Neural progenitor cell (in vitro differentiated cells): ENCODE data around the gene CDHR2. TPM values are rescaled to one million over a fixed set of nuclear protein-coding genes. Genes with fewer than 3 reads are reported as not detected.

ENCODE experiments used
- DNase-seq: peaks from one replicate; pipeline ENCODE4 v3.0.0-alpha.2; 2016; ENCODE audit warnings: low spot score
- H2AFZ ChIP-seq: fragments of 200-600 bp; sonication (generic); replicated peaks from 2 replicates; pipeline ENCODE4 v1.6.1; 2016; ENCODE audit warnings: antibody characterized with exemption
- H3F3A ChIP-seq: fragments of 200-600 bp; sonication (generic); 2 replicates; pipeline ENCODE4 v1.6.1; 2016; ENCODE audit warnings: antibody characterized with exemption, low read depth
- H3K27ac ChIP-seq: fragments of 200-600 bp; sonication (generic); 2 replicates; pipeline ENCODE4 v1.5.1; 2016; ENCODE audit warnings: mild to moderate bottlenecking
- H3K27me3 ChIP-seq: fragments of 200-600 bp; sonication (generic); 2 replicates; pipeline ENCODE4 v1.6.1; 2016; ENCODE audit warnings: mild to moderate bottlenecking, moderate library complexity
- H3K36me3 ChIP-seq: fragments of 200-600 bp; sonication (generic); 2 replicates; pipeline ENCODE4 v1.5.1; 2016
- H3K4me1 ChIP-seq: fragments of 200-600 bp; sonication (generic); 2 replicates; pipeline ENCODE4 v1.6.1; 2016; ENCODE audit warnings: mixed run types
- H3K4me2 ChIP-seq: fragments of 200-600 bp; sonication (generic); 2 replicates; pipeline ENCODE4 v1.6.1; 2016
- H3K4me3 ChIP-seq: fragments of 200-600 bp; sonication (generic); 2 replicates; pipeline ENCODE4 v1.5.1; 2016
- H3K79me2 ChIP-seq: fragments of 200-600 bp; sonication (generic); 2 replicates; pipeline ENCODE4 v1.6.1; 2016; ENCODE audit warnings: low read depth
- H3K9ac ChIP-seq: fragments of 200-600 bp; sonication (generic); 2 replicates; pipeline ENCODE4 v1.6.1; 2016
- H3K9me3 ChIP-seq: fragments of 200-600 bp; sonication (generic); 2 replicates; pipeline ENCODE4 v1.5.1; 2016; ENCODE audit warnings: low read depth
- H4K20me1 ChIP-seq: fragments of 200-600 bp; sonication (generic); 2 replicates; pipeline ENCODE4 v1.6.1; 2016; ENCODE audit warnings: low read depth
- H3K27ac Mint-ChIP-seq: 3 replicates; pipeline ENCODE4 v1.8.0; 2021; ENCODE audit warnings: mixed read lengths
- H3K27me3 Mint-ChIP-seq: 2 replicates; pipeline ENCODE4 v1.8.0; 2022; ENCODE audit warnings: low read depth, mild to moderate bottlenecking, inconsistent platforms, moderate library complexity, mixed read lengths; ENCODE audit not compliant: insufficient read depth
- H3K36me3 Mint-ChIP-seq: 3 replicates; pipeline ENCODE4 v1.8.0; 2021; ENCODE audit warnings: mixed read lengths
- H3K4me1 Mint-ChIP-seq: 3 replicates; pipeline ENCODE4 v1.8.0; 2021; ENCODE audit warnings: mixed read lengths
- H3K4me3 Mint-ChIP-seq: 3 replicates; pipeline ENCODE4 v1.8.0; 2021; ENCODE audit warnings: mild to moderate bottlenecking, moderate library complexity, mixed read lengths
- H3K9me3 Mint-ChIP-seq: 3 replicates; pipeline ENCODE4 v1.8.0; 2020; ENCODE audit warnings: mixed read lengths
- EZH2 ChIP-seq: fragments of 200-600 bp; sonication (generic); IDR thresholded peaks from 2 replicates; pipeline ENCODE4 v1.6.1; 2017; ENCODE audit warnings: antibody characterized with exemption, mild to moderate bottlenecking, moderate library complexity
- EZH2phosphoT487 ChIP-seq: fragments of 200-600 bp; sonication (generic); IDR thresholded peaks from 2 replicates; pipeline ENCODE4 v1.6.1; 2017; ENCODE audit warnings: antibody characterized with exemption
- total RNA-seq: library from RNA; depleted of rRNA; stranded (reverse); fragments of >200 nt; gene quantifications from 2 replicates; pipeline ENCODE4 v1.2.3, GENCODE V29; 2015; ENCODE audit warnings: low replicate concordance
- TF ChIP-seq, protein P1 (sequence below): fragments of 200-600 bp; sonication (generic); IDR thresholded peaks from 2 replicates; pipeline ENCODE4 v1.5.1; 2017; ENCODE audit warnings: antibody characterized with exemption, mild to moderate bottlenecking

CDHR2 gene
- total RNA-seq, 1 donor from 2014 or later, result not detected

DNA sequence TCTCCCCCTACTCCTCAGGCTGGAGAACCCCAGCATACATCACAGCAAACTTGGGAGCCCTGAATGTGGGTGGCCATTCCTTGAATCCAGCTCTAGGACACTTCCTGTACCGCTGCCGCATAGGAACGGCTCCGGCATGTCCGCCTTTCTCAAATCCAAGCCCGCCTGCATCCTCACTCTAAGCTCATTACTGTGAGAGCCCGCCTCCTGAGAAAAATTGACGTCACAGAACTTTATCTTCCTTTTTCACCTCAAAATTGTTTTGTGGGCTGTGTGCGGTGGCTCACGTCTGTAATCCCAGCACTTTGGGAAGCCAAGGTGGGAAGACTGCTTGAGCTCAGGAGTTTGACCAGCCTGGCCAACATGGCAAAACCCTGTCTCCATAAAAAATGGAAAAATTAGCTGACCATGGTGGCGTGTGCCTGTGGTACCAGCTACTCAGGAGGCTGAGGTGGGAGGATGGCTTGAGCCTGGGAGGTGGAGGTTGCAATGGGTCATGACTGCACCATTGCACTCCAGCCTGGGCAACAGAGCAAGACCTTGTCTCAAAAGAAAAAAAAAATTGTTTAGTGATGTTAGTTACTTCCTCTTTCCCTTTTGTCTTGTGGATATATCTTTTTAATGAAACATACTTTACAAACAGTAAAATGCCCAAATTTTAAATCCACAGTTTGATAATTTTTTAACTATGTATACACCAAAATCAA lies 34.7 kb upstream of the CDHR2 start:
- no peak overlapping the region for H3K9ac ChIP-seq
- Mint-ChIP-seq H3K9me3 (no peaks in the 10 kb centered on the region), H3K36me3 (peaks cover 5% of the 10 kb centered on the region), H3K4me3 (no peak overlapping the region), H3K4me1 (no peaks in the 10 kb centered on the region), H3K27ac (no peak overlapping the region), H3K27me3 (peaks cover 5% of the 10 kb centered on the region)
- no peaks in the 10 kb centered on the region for H3F3A ChIP-seq
- H3K36me3 ChIP-seq, result no peaks in the 10 kb centered on the region
- no peaks in the 10 kb centered on the region for H3K4me1 ChIP-seq
- no peaks in the 10 kb centered on the region for H4K20me1 ChIP-seq
- no peak overlapping the region for H3K4me2 ChIP-seq
- no peaks in the 10 kb centered on the region for H3K79me2 ChIP-seq
- H3K4me3 ChIP-seq, result no peak overlapping the region
- no peaks in the 10 kb centered on the region for H3K9me3 ChIP-seq
- H3K27ac ChIP-seq, result no peak overlapping the region
- TF ChIP-seq EZH2 (no peak), EZH2phosphoT487 (no peak)
- TF ChIP-seq, protein P1, sequence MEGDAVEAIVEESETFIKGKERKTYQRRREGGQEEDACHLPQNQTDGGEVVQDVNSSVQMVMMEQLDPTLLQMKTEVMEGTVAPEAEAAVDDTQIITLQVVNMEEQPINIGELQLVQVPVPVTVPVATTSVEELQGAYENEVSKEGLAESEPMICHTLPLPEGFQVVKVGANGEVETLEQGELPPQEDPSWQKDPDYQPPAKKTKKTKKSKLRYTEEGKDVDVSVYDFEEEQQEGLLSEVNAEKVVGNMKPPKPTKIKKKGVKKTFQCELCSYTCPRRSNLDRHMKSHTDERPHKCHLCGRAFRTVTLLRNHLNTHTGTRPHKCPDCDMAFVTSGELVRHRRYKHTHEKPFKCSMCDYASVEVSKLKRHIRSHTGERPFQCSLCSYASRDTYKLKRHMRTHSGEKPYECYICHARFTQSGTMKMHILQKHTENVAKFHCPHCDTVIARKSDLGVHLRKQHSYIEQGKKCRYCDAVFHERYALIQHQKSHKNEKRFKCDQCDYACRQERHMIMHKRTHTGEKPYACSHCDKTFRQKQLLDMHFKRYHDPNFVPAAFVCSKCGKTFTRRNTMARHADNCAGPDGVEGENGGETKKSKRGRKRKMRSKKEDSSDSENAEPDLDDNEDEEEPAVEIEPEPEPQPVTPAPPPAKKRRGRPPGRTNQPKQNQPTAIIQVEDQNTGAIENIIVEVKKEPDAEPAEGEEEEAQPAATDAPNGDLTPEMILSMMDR, result no peak
- no peak for DNase-seq
- H3K27me3 ChIP-seq, result no peaks in the 10 kb centered on the region
- H2AFZ ChIP-seq, result no peak overlapping the region

DNA sequence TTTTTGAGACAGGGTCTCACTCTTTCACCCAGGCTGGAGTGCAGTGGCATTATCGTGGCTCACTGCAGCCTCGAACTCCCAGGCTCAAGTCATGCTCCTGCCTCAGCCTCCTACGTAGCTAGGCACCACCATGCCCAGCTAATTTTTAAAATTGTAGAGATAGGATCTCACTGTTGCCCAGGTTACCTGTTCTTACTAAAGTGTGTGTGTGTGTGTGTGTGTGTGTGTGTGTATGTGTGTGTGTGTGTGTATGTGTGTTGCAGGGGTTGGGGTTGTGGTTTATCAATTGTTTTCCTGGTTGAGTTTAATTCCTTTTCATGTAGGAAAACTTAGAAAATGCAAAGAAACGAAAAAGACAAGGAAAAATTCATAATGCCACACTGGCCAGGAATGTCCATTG lies 33.7 kb upstream of the CDHR2 start:
- Histone ChIP-seq H3K79me2 (no peaks in the 10 kb centered on the region), H3K27me3 (no peaks in the 10 kb centered on the region), H3K4me1 (no peaks in the 10 kb centered on the region), H3K27ac (no peak overlapping the region), H3K9me3 (no peaks in the 10 kb centered on the region), H3K4me2 (no peak overlapping the region), H3F3A (no peaks in the 10 kb centered on the region), H3K4me3 (no peak overlapping the region), H4K20me1 (no peaks in the 10 kb centered on the region), H3K9ac (no peak overlapping the region), H3K36me3 (no peaks in the 10 kb centered on the region), H2AFZ (no peak overlapping the region)
- Mint-ChIP-seq H3K27me3 (peaks cover 8% of the 10 kb centered on the region), H3K4me1 (no peaks in the 10 kb centered on the region), H3K4me3 (no peak overlapping the region), H3K9me3 (no peaks in the 10 kb centered on the region), H3K27ac (no peak overlapping the region), H3K36me3 (no peaks in the 10 kb centered on the region)
- no peak for DNase-seq
- no peak for TF ChIP-seq EZH2phosphoT487
- no peak for TF ChIP-seq EZH2

DNA sequence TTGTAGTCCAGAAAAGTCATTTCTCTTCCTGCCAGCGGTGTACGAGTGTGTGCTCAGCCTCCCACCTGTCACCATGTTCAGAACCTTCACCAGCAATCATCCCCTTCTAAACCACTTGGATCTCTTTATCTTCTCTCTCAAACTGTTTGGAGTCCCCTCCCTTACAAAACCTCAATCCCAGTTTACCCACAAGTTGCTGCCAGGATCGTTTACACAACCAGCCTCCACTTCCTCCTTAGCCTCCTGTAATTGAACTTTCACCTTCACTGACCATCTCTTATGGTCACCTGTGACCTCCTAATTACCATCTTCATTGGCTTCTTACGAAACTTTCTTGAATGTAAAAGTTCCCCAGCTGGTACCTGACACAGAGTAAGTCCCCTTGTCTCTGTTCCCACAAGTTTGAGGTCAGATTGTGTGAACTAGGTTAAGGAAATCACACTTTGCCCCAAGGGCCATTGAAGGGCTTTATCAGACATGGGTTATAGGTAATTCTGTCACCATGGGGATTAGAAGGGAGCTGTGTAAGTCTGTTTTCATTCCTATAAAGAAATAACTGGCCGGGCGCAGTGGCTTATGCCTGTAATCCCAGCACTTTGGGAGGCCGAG lies 32.0 kb upstream of the CDHR2 start:
- Histone ChIP-seq H3K4me3 (no peak overlapping the region), H3K4me2 (no peak overlapping the region), H3K9me3 (no peaks in the 10 kb centered on the region), H3K79me2 (no peaks in the 10 kb centered on the region), H3F3A (no peaks in the 10 kb centered on the region), H3K4me1 (no peaks in the 10 kb centered on the region), H2AFZ (no peak overlapping the region), H3K27ac (no peak overlapping the region), H3K27me3 (no peaks in the 10 kb centered on the region), H4K20me1 (no peaks in the 10 kb centered on the region), H3K36me3 (no peaks in the 10 kb centered on the region), H3K9ac (no peak overlapping the region)
- TF ChIP-seq, protein P1, result no peak
- TF ChIP-seq EZH2phosphoT487 (no peak), EZH2 (no peak)
- no peaks in the 10 kb centered on the region for H3K4me1 Mint-ChIP-seq
- no peaks in the 10 kb centered on the region for H3K36me3 Mint-ChIP-seq
- H3K4me3 Mint-ChIP-seq, result no peak overlapping the region
- no peaks in the 10 kb centered on the region for H3K9me3 Mint-ChIP-seq
- H3K27me3 Mint-ChIP-seq, result peaks cover 11% of the 10 kb centered on the region
- no peak overlapping the region for H3K27ac Mint-ChIP-seq
- no peak for DNase-seq
